ENCODE results near the gene PILRA. TPM values are rescaled to one million over a fixed set of nuclear protein-coding genes. Genes with fewer than 3 reads are reported as not detected.
A peak's percentile ranks its signal among the peaks of the same experiment; 100 is the strongest.
"Not testable (repeated sequence)": the region's sequence is repeated elsewhere in the genome, so short reads cannot be mapped to it uniquely, and the experiment has no call there.

The PILRA gene
- total RNA-seq, 1 experiment from 2014 or later = 0.65 TPM

DNA sequence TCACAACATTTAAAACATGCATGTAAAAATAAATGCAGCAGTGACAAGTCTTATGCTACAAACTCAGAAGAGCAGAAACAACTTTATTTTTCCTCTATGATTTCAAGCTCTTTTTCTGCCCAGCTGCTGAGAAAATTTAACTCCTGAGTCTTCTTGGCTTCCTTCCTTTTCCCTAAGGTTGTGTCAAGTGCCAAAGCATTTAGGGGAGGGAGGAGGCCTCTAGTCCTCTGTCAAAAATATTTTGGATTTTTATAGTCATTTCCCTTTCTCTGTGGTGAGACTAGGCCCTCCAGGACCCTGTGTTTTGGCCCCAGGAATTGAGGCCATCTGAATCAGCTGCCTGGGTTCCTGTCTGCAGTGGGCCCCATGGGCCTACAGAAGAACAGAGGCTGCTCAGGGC, 26.4 kb upstream of the PILRA start:
- BruUV-seq (replicated peaks) = no TSS peak
- H3K9me3 Mint-ChIP-seq (ENCODE audit: unreplicated experiment) = no peaks in the 10 kb centered on the region
- H3K27ac Mint-ChIP-seq (ENCODE audit: low read depth, unreplicated experiment) = peak overlapping the region; percentile 7
- POLR2A ChIA-PET = no interaction called here
- intact Hi-C loops (cut with micrococcal nuclease) = loop anchor here (10.0 kb wide), 1 partner anchor 212 kb away; no protein-coding TSS in a partner anchor
- no peak for DNase-seq (ENCODE audit: unreplicated experiment)
- H3K4me1 Mint-ChIP-seq (ENCODE audit: insufficient read depth, unreplicated experiment) = peaks cover 10% of the 10 kb centered on the region
- no peak overlapping the region for H3K4me3 Mint-ChIP-seq (ENCODE audit: unreplicated experiment)
- peaks cover 95% of the 10 kb centered on the region for H3K36me3 Mint-ChIP-seq (ENCODE audit: insufficient read depth, unreplicated experiment)
- CTCF ChIA-PET = interaction anchor here (0.8 to 1.2 kb wide), 4 partner anchors 75 to 216 kb away, joined by 3 read pairs; no protein-coding TSS in a partner anchor
- TF ChIP-seq, protein P1, sequence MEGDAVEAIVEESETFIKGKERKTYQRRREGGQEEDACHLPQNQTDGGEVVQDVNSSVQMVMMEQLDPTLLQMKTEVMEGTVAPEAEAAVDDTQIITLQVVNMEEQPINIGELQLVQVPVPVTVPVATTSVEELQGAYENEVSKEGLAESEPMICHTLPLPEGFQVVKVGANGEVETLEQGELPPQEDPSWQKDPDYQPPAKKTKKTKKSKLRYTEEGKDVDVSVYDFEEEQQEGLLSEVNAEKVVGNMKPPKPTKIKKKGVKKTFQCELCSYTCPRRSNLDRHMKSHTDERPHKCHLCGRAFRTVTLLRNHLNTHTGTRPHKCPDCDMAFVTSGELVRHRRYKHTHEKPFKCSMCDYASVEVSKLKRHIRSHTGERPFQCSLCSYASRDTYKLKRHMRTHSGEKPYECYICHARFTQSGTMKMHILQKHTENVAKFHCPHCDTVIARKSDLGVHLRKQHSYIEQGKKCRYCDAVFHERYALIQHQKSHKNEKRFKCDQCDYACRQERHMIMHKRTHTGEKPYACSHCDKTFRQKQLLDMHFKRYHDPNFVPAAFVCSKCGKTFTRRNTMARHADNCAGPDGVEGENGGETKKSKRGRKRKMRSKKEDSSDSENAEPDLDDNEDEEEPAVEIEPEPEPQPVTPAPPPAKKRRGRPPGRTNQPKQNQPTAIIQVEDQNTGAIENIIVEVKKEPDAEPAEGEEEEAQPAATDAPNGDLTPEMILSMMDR (IDR thresholded peaks at IDR 0.05; ENCODE audit: unreplicated experiment) = no peak
- H3K27me3 Mint-ChIP-seq (ENCODE audit: insufficient read depth, unreplicated experiment) = no peaks in the 10 kb centered on the region

DNA sequence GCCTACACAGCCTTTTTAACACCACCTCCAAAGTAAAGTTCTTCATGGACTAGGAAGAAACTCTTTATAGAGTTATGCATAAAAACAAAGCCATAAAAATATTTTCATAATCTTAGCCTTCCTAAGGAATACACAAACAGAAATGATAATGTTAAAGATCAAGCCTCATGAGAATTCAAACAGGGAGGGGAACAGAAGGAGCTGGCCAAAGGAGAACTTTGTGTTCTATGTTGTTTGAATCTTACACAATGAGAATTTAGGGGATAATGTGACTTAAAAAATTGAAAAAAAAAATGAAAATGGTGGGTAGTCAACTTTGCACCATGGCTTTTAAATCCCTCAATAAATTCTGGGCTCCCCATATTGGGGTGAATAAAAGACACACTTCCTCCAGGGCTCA, 24.5 kb upstream of the PILRA start:
- DNase-seq (ENCODE audit: unreplicated experiment) = no peak
- TF ChIP-seq, protein P1 (IDR thresholded peaks at IDR 0.05; ENCODE audit: unreplicated experiment) = no peak
- H3K27me3 Mint-ChIP-seq (ENCODE audit: insufficient read depth, unreplicated experiment) = no peaks in the 10 kb centered on the region
- no peak overlapping the region for H3K27ac Mint-ChIP-seq (ENCODE audit: low read depth, unreplicated experiment)
- intact Hi-C loops (cut with micrococcal nuclease) = loop anchor here (10.0 kb wide), 1 partner anchor 214 kb away; no protein-coding TSS in a partner anchor
- ChIA-PET CTCF (interaction anchor here (0.6 kb wide), 1 partner anchor 77 kb away, joined by 3 read pairs; no protein-coding TSS in a partner anchor), POLR2A (interaction anchor here (0.6 to 1.2 kb wide), 3 partner anchors 12 to 307 kb away, joined by 3 to 4 read pairs (median 3); no protein-coding TSS in a partner anchor)
- no peak overlapping the region for H3K4me3 Mint-ChIP-seq (ENCODE audit: unreplicated experiment)
- no TSS peak for BruUV-seq (replicated peaks)
- peaks cover 87% of the 10 kb centered on the region for H3K36me3 Mint-ChIP-seq (ENCODE audit: insufficient read depth, unreplicated experiment)
- H3K9me3 Mint-ChIP-seq (ENCODE audit: unreplicated experiment) = no peaks in the 10 kb centered on the region
- H3K4me1 Mint-ChIP-seq (ENCODE audit: insufficient read depth, unreplicated experiment) = peaks cover 7% of the 10 kb centered on the region

DNA sequence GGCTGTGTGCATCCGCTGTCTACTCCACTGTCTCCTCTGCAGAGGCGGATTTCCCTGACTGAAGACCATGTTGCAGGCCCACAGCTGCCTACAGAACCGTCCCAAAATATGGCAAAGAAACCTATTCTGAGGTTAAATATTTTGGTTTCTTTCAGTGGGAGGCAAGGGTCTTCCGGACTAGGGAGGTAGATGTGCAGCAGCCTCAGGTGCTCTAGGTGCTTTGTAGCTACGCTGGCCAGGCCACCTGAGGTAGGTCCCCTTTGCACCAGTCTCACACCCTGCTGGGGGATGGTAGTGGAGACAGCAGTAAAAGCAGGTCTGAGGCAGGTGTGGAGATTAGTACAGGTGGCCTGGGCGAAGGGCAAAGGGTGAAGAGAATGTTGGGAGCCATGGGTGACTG, 23.5 kb upstream of the PILRA start:
- intact Hi-C loops (cut with micrococcal nuclease) = loop anchor here (10.0 kb wide), 1 partner anchor 215 kb away; no protein-coding TSS in a partner anchor
- Mint-ChIP-seq H3K4me3 (ENCODE audit: unreplicated experiment) (no peak overlapping the region), H3K9me3 (ENCODE audit: unreplicated experiment) (no peaks in the 10 kb centered on the region), H3K27ac (ENCODE audit: low read depth, unreplicated experiment) (no peak overlapping the region), H3K4me1 (ENCODE audit: insufficient read depth, unreplicated experiment) (peaks cover 3% of the 10 kb centered on the region), H3K36me3 (ENCODE audit: insufficient read depth, unreplicated experiment) (peaks cover 87% of the 10 kb centered on the region), H3K27me3 (ENCODE audit: insufficient read depth, unreplicated experiment) (no peaks in the 10 kb centered on the region)
- CTCF ChIA-PET = no interaction called here
- DNase-seq (ENCODE audit: unreplicated experiment) = no peak
- POLR2A ChIA-PET = interaction anchor here (0.7 to 1.2 kb wide), 2 partner anchors 13 to 79 kb away, joined by 3 read pairs; partner anchors contain the start of gene ZCWPW1
- TF ChIP-seq, protein P1 (IDR thresholded peaks at IDR 0.05; ENCODE audit: unreplicated experiment) = no peak
- no TSS peak for BruUV-seq (replicated peaks)

DNA sequence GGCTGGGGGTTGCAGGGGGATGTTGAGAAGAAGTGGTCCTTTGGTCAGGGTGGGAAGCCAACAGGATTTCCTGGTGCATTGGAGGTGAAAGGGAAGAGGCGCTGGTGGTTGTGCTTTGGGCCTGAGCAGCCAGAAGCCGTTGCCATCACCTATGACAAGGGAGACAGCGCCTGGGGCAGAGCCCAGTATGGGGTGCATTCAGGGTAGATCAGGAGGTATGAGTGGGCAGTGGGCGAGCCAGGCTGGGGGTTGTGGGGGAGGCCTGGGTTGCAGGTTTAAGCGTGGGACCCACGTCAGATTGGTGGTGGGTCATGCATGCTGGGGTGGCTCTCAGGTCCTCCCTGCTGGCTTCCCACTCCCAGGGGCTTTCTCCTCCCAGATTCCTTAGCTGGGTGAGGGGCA, 21.6 kb upstream of the PILRA start:
- BruUV-seq (replicated peaks) = no TSS peak
- intact Hi-C loops (cut with micrococcal nuclease) = no loop called here
- TF ChIP-seq, protein P1 (IDR thresholded peaks at IDR 0.05; ENCODE audit: unreplicated experiment) = no peak
- no peaks in the 10 kb centered on the region for H3K27me3 Mint-ChIP-seq (ENCODE audit: insufficient read depth, unreplicated experiment)
- peaks cover 87% of the 10 kb centered on the region for H3K36me3 Mint-ChIP-seq (ENCODE audit: insufficient read depth, unreplicated experiment)
- CTCF ChIA-PET = no interaction called here
- H3K4me3 Mint-ChIP-seq (ENCODE audit: unreplicated experiment) = no peak overlapping the region
- no peaks in the 10 kb centered on the region for H3K9me3 Mint-ChIP-seq (ENCODE audit: unreplicated experiment)
- no peaks in the 10 kb centered on the region for H3K4me1 Mint-ChIP-seq (ENCODE audit: insufficient read depth, unreplicated experiment)
- POLR2A ChIA-PET = no interaction called here
- no peak overlapping the region for H3K27ac Mint-ChIP-seq (ENCODE audit: low read depth, unreplicated experiment)
- DNase-seq (ENCODE audit: unreplicated experiment) = no peak

DNA sequence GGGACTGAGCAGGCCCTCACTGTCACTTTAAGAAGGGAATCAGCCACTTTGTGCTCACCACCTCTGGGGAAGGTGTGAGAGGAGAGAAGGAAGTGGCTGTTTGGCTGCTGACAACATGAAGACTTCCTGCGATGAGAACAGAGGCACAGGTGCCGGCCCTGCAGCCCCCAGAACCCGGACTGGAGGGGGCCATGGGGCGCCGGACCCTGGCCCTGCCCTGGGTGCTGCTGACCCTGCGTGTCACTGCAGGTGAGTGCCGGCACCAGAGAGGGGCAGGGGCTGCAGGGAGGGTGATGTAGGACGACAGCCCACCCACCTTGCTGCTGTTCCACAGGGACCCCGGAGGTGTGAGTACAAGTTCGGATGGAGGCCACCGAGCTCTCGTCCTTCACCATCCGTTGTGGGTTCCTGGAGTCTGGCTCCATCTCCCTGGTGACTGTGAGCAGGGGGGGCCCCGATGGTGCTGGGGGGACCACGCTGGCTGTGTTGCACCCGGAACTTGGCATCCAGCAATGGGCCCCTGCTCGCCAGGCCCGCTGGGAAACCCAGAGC, 21.0 kb upstream of the PILRA start:
- intact Hi-C loops (cut with micrococcal nuclease); CTCF ChIA-PET; BruUV-seq (replicated peaks); H3K27me3 Mint-ChIP-seq (ENCODE audit: insufficient read depth, unreplicated experiment); H3K27ac Mint-ChIP-seq (ENCODE audit: low read depth, unreplicated experiment); DNase-seq (ENCODE audit: unreplicated experiment); H3K4me3 Mint-ChIP-seq (ENCODE audit: unreplicated experiment); POLR2A ChIA-PET; H3K9me3 Mint-ChIP-seq (ENCODE audit: unreplicated experiment); H3K4me1 Mint-ChIP-seq (ENCODE audit: insufficient read depth, unreplicated experiment): not testable (repeated sequence)
- H3K36me3 Mint-ChIP-seq (ENCODE audit: insufficient read depth, unreplicated experiment) = peaks cover 87% of the 10 kb centered on the region

All from MCF 10A (cell line).